Measurements from ENCODE around the gene VWCE. TPM values are rescaled to one million over a fixed set of nuclear protein-coding genes. Genes with fewer than 3 reads are reported as not detected.

The VWCE gene
- polyA plus RNA-seq, 1 donor from 2014 or later, result 9.8 TPM

GRCh38 chr11:61340979-61341378, 45.9 kb upstream of the VWCE start:
- Histone ChIP-seq H3K4me3 (ENCODE audit: low read length) (no peak overlapping the region), H3K79me2 (replicated peaks; ENCODE audit: insufficient read depth, low read length) (no peaks in the 10 kb centered on the region), H3K27me3 (ENCODE audit: insufficient read depth, low read depth, low read length) (no peaks in the 10 kb centered on the region), H3K4me2 (ENCODE audit: low read length) (no peak overlapping the region), H3K9me2 (ENCODE audit: insufficient read depth, low read length) (no peaks in the 10 kb centered on the region), H3F3A (ENCODE audit: insufficient read depth, low read length, poor library complexity, severe bottlenecking) (no peaks in the 10 kb centered on the region), H4K20me1 (ENCODE audit: insufficient read depth) (no peaks in the 10 kb centered on the region), H3K9ac (ENCODE audit: low read length) (no peak overlapping the region), H3K27ac (ENCODE audit: low read length) (no peak overlapping the region), H3K36me3 (ENCODE audit: insufficient read depth, low read length) (no peaks in the 10 kb centered on the region), H3K9me3 (ENCODE audit: low read length) (no peaks in the 10 kb centered on the region), H2AFZ (ENCODE audit: low read depth, low read length) (no peak overlapping the region)
- TF ChIP-seq REST (IDR thresholded peaks at IDR 0.05; ENCODE audit: borderline replicate concordance), result no peak
- TF ChIP-seq RAD21 (conservative IDR thresholded peaks at IDR 0.05), result no peak
- no peak for TF ChIP-seq CTCF (IDR thresholded peaks at IDR 0.05; ENCODE audit: poor library complexity, severe bottlenecking)
- TF ChIP-seq EZH2 (IDR thresholded peaks at IDR 0.05; ENCODE audit: borderline replicate concordance, insufficient read depth, low read length, poor library complexity, severe bottlenecking), result no peak
- no peak for TF ChIP-seq TAF1 (IDR thresholded peaks at IDR 0.05; ENCODE audit: low read depth)
- no peak for TF ChIP-seq SMC3 (conservative IDR thresholded peaks at IDR 0.05; ENCODE audit: poor library complexity)
- no peak for TF ChIP-seq EP300 (conservative IDR thresholded peaks at IDR 0.05; ENCODE audit: poor library complexity, severe bottlenecking)
- no peak for TF ChIP-seq MXI1 (conservative IDR thresholded peaks at IDR 0.05; ENCODE audit: poor library complexity, severe bottlenecking)
- TF ChIP-seq POLR2AphosphoS5 (IDR thresholded peaks at IDR 0.05), result no peak

GRCh38 chr11:61339490-61339878, 44.4 kb upstream of the VWCE start:
- Histone ChIP-seq H3K4me2 (ENCODE audit: low read length) (no peak overlapping the region), H3K4me3 (ENCODE audit: low read length) (no peak overlapping the region), H3K79me2 (replicated peaks; ENCODE audit: insufficient read depth, low read length) (no peaks in the 10 kb centered on the region), H4K20me1 (ENCODE audit: insufficient read depth) (no peaks in the 10 kb centered on the region), H3K9me2 (ENCODE audit: insufficient read depth, low read length) (no peaks in the 10 kb centered on the region), H3K9me3 (ENCODE audit: low read length) (no peaks in the 10 kb centered on the region), H3K27ac (ENCODE audit: low read length) (no peak overlapping the region), H3F3A (ENCODE audit: insufficient read depth, low read length, poor library complexity, severe bottlenecking) (no peaks in the 10 kb centered on the region), H2AFZ (ENCODE audit: low read depth, low read length) (no peak overlapping the region), H3K36me3 (ENCODE audit: insufficient read depth, low read length) (no peaks in the 10 kb centered on the region), H3K9ac (ENCODE audit: low read length) (no peak overlapping the region), H3K27me3 (ENCODE audit: insufficient read depth, low read depth, low read length) (no peaks in the 10 kb centered on the region)
- TF ChIP-seq POLR2AphosphoS5 (IDR thresholded peaks at IDR 0.05) (no peak), EP300 (conservative IDR thresholded peaks at IDR 0.05; ENCODE audit: poor library complexity, severe bottlenecking) (no peak), EZH2 (IDR thresholded peaks at IDR 0.05; ENCODE audit: borderline replicate concordance, insufficient read depth, low read length, poor library complexity, severe bottlenecking) (no peak), RAD21 (conservative IDR thresholded peaks at IDR 0.05) (no peak), MXI1 (conservative IDR thresholded peaks at IDR 0.05; ENCODE audit: poor library complexity, severe bottlenecking) (no peak), TAF1 (IDR thresholded peaks at IDR 0.05; ENCODE audit: low read depth) (no peak), CTCF (IDR thresholded peaks at IDR 0.05; ENCODE audit: poor library complexity, severe bottlenecking) (no peak), REST (IDR thresholded peaks at IDR 0.05; ENCODE audit: borderline replicate concordance) (no peak), SMC3 (conservative IDR thresholded peaks at IDR 0.05; ENCODE audit: poor library complexity) (no peak)

Measured in neural cell (in vitro differentiated cells).